HL-60 (cell line): Measurements from ENCODE around the gene PACRG.

ENCODE experiments used
- CTCF ChIP-seq: IDR thresholded peaks from one replicate; pipeline ENCODE4 v1.5.1; 2011; ENCODE audit warnings: low read length, control low read depth, inconsistent platforms; ENCODE audit not compliant: insufficient read depth
- GABPA ChIP-seq: IDR thresholded peaks from 2 replicates; pipeline ENCODE4 v1.6.1; 2012; ENCODE audit warnings: low read depth
- REST ChIP-seq: IDR thresholded peaks from 2 replicates; pipeline ENCODE4 v1.6.1; 2012; ENCODE audit warnings: low read depth; ENCODE audit not compliant: insufficient replicate concordance

- TF ChIP-seq CTCF (no peak), GABPA (no peak), REST (no peak)
Measured at GRCh38 chr6:162750776-162751175, 23.0 kb downstream of the PACRG start.
